A204.1 (cell line): ENCODE measurements around the gene LRRC23.

ENCODE experiments used
- FAIRE-seq: peaks from 2 replicates; lab custom pipeline; 2012; peaks lifted over from hg19 to GRCh38; lab: Jason Lieb, UNC

The LRRC23 gene

DNA sequence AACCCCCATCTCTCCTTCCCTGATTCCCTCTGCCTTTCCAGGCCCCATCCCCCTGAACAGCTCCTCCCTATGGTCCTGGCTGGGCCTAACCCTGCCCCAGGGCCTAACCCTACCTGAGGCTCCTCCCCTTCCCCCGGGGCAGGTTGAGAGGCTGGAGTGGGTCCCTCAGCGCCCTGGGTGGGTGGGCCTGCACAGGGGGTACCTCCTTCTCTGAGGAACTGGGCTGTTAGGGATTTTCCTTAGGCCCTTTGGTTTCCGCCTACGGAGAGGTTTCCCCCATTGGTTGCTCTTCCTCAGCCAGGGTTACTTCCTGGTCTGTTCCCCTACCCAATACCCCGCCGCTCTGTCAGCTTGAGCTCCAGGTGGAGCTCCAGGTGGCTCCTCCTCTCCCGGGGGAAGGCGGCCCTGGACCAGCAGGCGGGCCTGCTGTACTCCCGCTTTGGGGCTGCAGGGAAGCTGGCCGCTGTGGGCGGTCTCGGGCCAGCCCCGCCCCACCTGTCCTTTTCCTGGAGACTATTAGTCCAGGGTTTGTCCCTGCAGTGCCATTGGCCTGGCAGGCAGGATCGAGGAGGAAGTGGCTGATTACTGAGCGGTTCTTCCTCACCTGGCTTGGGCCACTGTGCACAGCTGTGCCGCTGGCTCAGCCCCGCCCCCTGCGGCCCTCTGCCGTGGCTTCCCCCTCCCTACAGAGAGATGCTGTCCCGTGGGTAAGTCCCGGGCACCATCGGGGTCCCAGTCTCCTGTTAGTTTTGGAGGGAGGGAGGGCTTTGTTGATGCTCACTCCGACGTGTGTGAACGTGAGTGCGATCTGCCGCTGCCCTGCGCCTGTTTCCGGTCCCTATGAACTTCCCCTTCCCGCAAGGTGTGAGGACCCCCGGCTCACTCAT lies 41.7 kb downstream of the LRRC23 start:
- no peak for FAIRE-seq

DNA sequence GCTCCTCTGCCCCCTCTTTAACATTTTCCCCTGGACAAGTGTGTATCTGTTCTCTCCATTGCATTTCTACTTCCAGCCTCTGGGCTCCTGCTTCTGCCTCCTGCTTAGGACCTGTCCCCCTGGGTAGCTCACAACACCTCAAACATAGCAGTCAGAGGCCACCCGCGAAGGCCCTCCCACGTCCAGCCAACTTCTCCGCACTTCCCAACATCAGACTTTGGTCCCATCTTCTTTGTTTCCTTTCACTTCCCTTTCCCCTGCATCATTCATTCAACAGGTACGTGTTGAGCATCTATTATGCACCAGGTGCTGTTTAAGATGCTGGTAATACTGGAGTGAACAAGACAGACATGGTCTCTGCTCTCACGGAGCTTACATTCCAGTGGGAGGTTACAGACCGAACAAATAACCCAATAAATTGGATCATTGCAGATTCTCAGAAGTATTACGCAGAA lies 42.3 kb downstream of the LRRC23 start:
- FAIRE-seq: no peak

DNA sequence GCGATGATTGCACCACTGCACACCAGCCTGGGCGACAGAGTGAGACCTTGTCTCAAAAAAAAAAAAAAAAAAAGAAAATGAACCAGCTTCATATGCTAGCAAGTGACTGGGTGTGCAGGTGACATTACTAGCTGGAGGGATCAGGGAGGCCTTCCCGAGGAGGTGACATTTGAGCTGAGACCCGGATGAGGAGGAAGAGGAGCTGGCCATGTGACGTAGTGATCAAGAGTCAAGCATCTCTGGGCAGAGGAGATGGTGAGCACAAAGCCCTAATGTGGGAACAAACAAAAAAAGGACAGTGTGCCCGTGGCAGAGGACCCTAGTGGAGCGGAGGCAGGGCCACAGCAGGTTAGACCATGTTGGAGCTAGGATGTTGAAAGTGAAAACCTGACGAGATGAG lies 43.0 kb downstream of the LRRC23 start:
- FAIRE-seq: no peak

DNA sequence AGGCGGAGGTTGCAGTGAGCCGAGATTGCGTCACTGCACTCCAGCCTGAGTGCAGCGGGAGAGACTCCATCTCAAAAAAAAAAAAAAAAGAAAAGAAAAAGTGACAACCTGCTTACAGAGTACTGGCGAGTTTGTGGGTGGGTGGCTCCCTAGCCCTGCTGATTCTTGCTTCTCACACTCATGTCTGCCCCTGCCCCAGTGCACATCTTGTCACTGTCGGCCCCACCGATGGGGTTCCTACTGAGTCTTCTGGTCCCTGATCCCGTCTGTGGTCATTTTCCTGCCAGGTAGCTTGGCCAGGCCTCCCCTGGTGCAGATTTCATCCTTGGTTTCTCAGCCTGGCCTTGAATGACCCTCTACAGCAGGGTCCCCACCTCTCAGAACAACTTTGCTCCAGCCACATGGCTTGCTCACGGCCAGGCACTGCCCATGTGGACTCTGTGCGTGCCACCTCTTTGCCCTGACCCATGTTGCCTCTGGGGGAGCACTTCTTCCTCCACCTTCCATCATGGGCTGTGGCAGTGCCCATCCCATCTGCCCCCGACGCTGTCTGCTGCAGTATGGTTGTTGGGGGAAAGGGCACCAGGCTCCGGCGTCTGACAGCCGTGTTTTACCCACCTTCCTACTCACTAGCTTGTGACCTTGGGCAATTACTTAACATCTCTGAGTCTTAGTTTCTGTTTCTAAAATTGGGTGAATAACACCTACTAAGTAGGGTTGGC lies 44.4 kb downstream of the LRRC23 start:
- no peak for FAIRE-seq

DNA sequence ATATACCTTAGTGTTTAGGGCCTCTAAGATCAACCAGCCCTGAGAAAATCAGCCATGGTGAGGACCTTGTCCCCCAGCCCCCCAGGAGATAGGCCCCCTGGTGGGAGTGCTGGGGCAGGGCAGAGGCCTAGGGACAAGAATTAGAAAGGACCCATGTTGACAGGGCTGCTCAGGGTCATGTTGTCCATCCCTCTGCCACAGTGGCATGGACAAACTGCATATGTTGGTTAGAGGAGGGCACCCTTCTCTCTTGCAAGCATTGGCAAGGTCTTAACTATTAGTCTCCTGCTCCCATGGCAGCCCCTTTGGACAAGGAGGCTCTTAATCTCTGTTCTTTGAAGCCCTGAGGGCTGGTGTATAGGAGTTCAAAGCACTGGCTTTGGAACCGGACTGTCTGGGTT lies 45.8 kb downstream of the LRRC23 start:
- no peak for FAIRE-seq

DNA sequence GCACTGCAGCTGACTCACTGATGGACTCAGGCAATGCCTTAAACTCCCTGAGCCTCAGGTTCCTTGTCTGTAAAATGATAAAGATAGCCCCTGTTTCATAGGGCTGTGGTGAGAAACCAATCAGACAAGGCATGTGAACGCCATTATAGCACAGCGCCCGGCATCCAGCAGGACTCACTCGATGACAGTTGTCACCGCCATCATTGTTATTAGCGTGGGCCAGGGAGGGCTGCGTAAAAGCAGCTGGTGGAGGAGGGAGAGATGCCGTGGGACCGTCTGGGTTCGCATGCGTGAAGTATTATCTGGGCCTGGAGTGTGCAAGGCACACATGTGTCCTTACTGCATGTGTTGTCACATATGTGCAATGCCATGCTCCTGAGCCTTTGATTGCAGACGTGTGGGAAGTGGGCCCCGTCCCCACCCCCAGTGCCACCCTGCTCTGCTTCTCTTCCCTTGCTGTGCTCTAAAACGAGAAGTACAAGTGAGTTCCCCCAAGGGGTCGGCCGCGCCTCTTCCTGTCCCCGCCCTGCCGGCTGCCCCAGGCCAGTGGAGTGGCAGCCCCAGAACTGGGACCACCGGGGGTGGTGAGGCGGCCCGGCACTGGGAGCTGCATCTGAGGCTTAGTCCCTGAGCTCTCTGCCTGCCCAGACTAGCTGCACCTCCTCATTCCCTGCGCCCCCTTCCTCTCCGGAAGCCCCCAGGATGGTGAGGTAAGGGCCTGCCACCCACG lies 46.4 kb downstream of the LRRC23 start, which contains the start of gene PTPN6:
Gene PTPN6, plus strand, starts transcription at position 546 of the 730 bp plus-strand sequence. Its CDS starts 157 bp downstream, at position 703.
- FAIRE-seq: no peak

DNA sequence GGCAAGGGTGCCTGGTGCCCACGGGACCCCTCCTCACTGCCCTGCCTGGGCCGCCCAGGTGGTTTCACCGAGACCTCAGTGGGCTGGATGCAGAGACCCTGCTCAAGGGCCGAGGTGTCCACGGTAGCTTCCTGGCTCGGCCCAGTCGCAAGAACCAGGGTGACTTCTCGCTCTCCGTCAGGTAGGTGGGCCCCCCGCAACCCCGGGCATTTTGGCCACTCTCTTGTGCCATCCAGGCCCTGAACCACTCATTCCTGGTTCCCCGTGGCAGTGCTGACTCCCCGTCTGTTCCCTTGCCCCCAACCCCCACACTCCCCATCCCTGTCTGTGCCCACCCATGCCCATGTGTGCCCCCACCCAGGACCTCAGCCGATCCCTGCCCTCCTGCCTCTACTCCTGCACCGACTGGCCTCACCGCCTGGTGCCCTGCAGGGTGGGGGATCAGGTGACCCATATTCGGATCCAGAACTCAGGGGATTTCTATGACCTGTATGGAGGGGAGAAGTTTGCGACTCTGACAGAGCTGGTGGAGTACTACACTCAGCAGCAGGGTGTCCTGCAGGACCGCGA lies 47.0 kb downstream of the LRRC23 start:
- no peak for FAIRE-seq

DNA sequence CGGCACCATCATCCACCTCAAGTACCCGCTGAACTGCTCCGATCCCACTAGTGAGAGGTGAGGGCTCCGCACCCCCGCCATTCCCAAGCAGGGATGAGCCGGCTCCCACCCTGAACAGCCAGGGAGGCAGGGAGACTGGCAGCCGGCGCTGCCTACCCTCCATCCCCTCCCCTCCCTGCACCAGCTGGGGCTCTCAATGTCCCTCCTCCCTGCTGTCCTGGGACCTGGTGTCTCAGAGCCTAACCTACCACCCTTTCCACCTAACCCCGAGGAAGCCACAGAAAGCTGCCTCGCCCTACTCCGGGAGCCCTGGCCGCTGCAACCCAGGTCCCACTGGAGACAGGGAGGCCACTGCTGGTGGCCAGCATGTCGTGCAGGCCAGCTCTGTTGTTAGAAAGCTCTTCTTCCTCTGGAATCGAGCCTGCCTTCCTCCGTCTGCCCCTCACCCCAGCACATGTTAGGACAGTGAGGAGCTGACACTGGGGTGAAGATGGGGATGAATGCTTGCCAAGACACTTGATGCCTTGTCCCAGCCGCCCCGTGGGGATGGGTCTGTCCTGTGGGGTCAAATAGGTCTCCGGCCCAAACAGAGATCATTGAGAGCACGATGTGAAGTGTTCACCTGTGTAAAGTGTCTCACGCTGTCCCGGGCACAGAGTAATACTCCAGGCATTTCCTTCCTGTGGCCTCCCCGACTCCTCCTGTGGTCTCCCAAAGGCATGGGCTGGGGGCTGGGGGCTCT lies 47.7 kb downstream of the LRRC23 start:
- FAIRE-seq: no peak

DNA sequence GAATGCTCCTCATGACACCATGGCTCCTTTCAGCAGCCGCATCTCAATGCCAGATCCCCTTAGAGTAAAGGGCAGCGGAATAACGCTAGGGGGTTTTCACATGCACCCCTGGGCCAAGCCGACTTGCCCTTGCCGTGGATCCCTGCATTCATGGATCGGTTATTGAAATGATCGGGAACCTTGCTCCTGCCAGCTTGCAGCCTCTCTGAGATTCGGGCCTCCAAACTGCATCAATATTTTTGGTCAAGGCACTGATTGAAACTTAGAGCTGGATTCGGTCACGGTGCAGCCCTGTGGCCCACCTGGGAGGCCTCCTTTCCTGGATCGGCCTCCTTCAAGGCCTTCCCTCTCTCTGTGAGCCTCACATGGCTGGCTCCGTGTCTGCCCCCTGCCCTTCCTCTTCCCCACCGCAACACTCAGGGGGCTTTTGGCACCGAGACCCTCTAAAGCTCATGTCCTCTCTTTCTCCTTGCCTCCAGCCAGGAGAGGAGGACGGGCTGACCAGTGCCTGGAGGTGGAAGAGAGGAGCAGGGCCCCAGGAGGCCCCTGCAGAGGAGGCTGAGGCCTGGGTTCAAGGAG lies 48.3 kb downstream of the LRRC23 start:
- no peak for FAIRE-seq

DNA sequence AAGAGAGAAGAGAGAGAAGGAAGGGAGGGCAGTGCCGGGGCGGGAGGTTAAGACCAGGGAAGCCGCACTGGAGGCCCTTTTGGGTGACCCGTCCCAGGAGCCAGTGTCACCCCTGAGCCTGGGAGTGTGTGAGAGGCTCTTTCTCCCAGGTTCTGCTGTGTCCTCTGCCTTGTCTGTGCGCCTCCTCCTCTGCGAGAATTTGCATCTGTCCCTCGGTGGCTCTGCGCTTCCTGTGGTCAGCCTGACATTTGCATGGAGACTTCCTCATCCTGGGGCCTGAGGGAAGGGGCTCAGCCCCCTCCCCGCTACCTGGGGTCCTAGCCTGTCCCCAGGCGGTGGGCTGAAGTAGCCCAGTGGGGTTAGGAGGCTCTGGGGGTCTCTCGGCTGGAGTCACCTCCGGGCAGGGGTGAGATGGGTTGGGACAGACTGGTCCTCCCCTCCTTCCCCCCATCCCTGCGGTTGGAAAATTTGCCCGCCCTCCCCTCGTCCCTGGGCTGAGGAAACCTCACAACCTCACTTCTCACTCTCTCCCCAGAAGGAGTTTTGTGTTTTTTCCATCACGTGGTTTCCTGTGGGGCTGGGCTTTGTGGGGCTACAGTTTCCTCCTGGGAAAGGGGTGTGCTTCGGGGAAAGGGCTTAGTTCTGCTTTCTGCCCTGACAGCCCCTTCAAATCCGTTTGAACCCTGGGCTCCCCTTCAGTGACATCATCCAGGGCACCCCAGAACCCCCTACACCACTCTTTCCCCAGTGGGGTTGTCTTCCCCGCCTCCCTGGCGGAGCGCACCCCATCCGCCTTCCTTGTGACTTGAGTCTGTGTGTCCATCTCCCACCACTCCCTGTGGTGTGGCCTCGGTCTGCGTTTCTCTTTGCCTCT lies 49.1 kb downstream of the LRRC23 start:
- no peak for FAIRE-seq

DNA sequence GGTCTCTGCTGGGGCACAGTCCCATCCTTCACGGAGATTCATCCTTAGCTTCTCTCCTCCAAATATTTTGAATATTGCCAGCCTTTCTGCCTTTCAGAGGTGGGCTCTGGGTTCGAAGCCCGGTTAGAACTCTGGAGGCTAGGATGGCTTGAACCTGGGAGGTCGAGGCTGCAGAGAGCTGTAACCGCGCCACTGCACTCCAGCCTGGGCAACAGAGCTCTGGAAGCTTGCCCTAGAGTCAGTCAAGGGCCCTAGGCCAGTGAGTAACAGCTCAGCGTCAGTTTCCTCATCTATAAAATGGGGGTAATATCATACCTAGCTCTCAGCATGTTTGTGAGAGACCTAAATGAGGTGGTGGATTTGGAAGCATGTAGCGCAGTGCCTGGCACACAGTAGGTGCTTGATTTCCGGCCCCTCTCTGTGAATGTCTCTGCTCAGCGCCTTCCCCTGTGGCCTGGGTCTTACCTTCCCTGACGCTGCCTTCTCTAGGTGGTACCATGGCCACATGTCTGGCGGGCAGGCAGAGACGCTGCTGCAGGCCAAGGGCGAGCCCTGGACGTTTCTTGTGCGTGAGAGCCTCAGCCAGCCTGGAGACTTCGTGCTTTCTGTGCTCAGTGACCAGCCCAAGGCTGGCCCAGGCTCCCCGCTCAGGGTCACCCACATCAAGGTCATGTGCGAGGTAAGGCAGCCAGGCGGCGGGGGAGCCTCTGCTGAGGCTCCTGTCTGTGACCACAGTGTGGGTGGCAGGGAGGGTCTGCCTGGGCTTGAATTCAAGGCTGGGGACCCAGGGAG lies 49.9 kb downstream of the LRRC23 start:
- FAIRE-seq: no peak

DNA sequence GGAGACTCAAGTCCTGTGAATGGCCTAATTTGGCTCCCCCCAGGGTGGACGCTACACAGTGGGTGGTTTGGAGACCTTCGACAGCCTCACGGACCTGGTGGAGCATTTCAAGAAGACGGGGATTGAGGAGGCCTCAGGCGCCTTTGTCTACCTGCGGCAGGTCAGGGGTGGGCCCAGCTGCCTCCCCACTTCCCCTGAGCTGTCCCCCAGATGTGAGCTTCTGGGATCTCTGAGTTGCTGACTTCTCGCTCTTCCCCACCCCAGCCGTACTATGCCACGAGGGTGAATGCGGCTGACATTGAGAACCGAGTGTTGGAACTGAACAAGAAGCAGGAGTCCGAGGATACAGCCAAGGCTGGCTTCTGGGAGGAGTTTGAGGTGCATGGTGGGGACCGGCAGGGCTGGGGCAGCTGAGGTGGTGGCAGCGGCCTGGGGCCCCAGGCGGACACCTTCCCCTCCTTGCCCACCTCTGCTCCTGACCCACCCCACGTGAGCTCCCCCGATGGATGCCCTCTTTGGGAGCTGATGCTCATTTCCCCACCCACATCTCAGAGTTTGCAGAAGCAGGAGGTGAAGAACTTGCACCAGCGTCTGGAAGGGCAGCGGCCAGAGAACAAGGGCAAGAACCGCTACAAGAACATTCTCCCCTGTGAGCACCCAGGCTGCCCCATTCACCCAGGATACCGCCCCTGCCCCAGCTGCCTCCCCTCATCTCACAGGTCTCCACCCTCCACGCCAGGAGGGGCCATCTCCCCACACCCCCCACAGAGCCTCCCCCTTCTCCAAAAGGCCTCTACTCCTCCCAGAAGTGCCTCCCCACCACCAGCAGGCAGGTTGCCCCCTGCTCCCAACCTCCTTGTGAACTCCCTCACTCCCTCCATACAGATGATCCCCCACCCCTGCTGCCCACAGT lies 50.7 kb downstream of the LRRC23 start:
- FAIRE-seq: no peak

DNA sequence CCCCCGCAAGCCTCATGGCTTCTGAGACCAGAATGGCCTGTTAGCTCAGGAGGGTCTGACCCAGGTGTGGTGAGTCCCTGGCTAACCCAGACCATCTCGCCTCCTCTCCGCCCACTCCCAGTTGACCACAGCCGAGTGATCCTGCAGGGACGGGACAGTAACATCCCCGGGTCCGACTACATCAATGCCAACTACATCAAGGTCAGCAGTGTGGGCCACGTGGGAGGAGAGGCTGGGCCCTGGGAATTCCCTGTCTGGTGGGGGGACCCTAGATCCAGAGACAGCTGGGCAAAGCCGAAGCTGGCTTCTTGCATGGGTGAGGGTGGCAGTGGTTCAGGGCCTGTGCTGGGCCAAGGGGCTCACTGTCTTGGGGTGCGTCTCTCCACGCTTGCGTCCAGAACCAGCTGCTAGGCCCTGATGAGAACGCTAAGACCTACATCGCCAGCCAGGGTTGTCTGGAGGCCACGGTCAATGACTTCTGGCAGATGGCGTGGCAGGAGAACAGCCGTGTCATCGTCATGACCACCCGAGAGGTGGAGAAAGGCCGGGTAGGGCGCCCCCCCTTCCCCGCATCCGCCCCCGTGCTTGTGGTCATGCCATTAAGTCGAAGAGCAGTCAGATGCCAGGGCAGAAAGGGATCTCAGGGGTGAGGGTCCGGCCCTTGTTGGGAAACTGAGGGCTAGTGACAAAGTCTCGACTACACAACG lies 51.6 kb downstream of the LRRC23 start:
- no peak for FAIRE-seq

DNA sequence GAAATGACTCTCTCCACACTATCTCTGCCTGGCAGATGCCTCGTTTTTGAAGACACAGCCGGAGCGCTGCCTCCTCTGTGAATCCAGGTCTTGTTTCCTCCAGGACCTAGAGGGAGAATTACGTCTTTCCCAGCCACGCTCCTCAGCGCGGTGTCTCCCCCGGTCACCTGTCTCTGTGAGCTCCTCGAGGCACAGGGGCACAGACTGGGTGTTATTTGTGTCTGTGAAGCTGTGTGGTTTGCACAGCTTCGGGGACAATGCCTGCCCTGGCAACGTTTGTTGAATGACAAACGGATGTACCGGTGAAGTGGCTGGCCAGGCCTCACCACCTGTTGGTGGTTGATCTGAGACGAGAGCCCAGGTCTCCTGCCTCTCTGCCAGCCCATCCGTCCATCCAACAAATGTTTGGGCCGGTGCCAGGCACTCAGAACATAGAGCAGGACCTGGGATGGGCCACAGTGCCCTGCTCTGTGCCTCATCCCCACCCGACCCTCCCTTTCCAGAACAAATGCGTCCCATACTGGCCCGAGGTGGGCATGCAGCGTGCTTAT lies 52.6 kb downstream of the LRRC23 start:
- FAIRE-seq: no peak

DNA sequence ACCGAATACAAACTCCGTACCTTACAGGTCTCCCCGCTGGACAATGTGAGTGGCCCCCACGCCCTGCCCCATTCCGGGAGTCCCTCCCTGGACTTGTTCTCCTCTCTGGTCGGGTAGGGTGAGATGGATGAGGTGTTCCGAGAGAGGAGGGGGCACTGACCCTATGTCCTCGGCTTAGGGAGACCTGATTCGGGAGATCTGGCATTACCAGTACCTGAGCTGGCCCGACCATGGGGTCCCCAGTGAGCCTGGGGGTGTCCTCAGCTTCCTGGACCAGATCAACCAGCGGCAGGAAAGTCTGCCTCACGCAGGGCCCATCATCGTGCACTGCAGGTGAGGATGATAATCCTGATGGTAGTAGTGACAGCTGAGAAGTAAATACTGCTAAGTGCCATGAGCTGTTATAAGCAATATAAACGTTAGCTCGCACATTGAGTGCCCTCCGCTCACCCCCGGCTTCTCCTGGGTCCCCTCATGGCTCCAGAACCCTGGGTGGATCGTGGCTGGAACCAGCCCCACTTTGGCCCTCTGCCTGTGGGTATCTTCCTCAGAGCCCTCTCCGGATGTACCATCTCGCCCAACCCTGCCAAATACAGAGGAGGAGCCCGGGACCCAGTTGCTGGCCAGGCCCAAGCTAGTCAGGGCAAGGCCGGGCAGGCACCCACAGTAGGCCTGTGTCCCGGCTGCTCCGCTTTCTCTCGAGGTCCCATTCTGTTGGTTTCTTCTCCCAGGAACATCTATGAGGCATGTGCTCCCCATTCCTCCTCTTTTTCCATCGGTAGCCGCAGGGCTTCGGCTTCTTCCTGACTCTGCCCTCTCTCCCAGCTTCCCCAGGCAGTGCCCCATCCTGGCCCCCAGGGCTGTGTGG lies 53.4 kb downstream of the LRRC23 start:
- no peak for FAIRE-seq

DNA sequence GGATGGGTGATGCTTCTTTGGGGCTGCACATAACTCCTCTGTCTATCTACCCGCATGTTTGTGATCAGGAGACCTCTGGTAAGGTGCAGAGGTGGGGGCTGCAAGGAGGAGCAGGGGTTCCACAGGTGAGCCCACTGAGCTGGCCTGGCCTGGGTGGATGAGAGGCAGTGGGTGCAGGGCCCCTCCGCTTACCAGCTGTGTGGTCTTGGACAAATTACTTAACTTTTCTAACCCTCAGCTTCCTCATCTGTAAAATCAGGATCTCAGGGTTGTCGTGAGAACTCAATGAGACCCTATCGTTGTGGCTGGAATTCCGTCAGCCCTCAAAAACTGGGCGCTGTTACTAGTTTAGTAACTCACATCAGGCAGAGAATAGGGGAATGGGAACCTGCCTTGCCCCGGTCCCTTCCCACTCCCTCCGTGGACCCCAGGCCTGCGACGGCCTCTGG lies 54.0 kb downstream of the LRRC23 start:
- FAIRE-seq: no peak
